K562 (cell line): ENCODE data around the gene THOC1. TPM values are rescaled to one million over a fixed set of nuclear protein-coding genes. Genes with fewer than 3 reads are reported as not detected.

ENCODE experiments used
- ATAC-seq: fragments of 200-7000 bp; cut with Tn5 transposase; 3 replicates; pipeline ENCODE4 v1.9.1; 2020; ENCODE audit warnings: moderate library complexity
- BruUV-seq: library from RNA; stranded (reverse); fragments of 400-500 nt; replicated peaks from 2 replicates; lab custom pipeline; 2021; lab: Mats Ljungman, UMichigan
- CTCF ChIA-PET: fragments of 300-600 bp; formaldehyde crosslinking; extraction: SDS; loops from one replicate; lab custom pipeline; 2021; ENCODE audit warnings: low intra/inter-chr PET ratio; lab: Yijun Ruan, JAX
- POLR2A ChIA-PET: fragments of 300-600, 350-650 bp; sonication (Branson Sonifier 250); formaldehyde crosslinking; extraction: SDS; loops from one replicate; lab custom pipeline; 2021; ENCODE audit warnings: antibody characterized with exemption, inconsistent platforms; lab: Yijun Ruan, JAX
- DNase-seq, 4 experiments: peaks; one replicate each; pipeline versions ENCODE4 v3.0.0 to v3.0.0-alpha.2; 2011 to 2018; ENCODE audit warnings: low spot score in 3 of 4, mixed read lengths in 3 of 4; ENCODE audit errors: extremely low read depth in 1 of 4
- FAIRE-seq: peaks from 2 replicates; lab custom pipeline; 2011; peaks lifted over from hg19 to GRCh38; lab: Jason Lieb, UNC
- H2AFZ ChIP-seq: 2 replicates; pipeline ENCODE4 v1.6.0; 2011; ENCODE audit warnings: low read depth, low read length, control low read depth, inconsistent platforms
- H3K27ac ChIP-seq: fragments of 200-600 bp; 3 replicates; pipeline ENCODE4 v1.8.0; 2011; ENCODE audit warnings: low read depth, mild to moderate bottlenecking, control low read depth, inconsistent platforms, low read length, moderate library complexity, mixed read lengths; ENCODE audit errors: extremely low read depth
- H3K27me3 ChIP-seq, 2 experiments: fragments of 300-600 bp in 1 of 2; 2 replicates in 1 of 2; 3 replicates in 1 of 2; pipeline versions ENCODE4 v1.6.0 to v1.8.0; 2011; ENCODE audit warnings: inconsistent platforms in 2 of 2, low read length in 2 of 2, mild to moderate bottlenecking in 1 of 2, mixed read lengths in 1 of 2, moderate library complexity in 1 of 2; ENCODE audit not compliant: control insufficient read depth in 2 of 2, insufficient read depth in 2 of 2
- H3K36me3 ChIP-seq: fragments of 300-600 bp; 3 replicates; pipeline ENCODE4 v1.8.0; 2011; ENCODE audit warnings: mild to moderate bottlenecking, low read length, inconsistent platforms; ENCODE audit not compliant: control insufficient read depth, insufficient read depth
- H3K4me1 ChIP-seq, 2 experiments: fragments of 200-600 bp in 1 of 2; replicated peaks in 1 of 2; 2 replicates in 1 of 2; 3 replicates in 1 of 2; pipeline versions ENCODE4 v1.5.1 to v1.8.0; 2011; ENCODE audit warnings: inconsistent platforms in 2 of 2, low read length in 2 of 2, mild to moderate bottlenecking in 1 of 2, mixed read lengths in 1 of 2, moderate library complexity in 1 of 2; ENCODE audit not compliant: control insufficient read depth in 2 of 2, insufficient read depth in 2 of 2
- H3K4me2 ChIP-seq: 2 replicates; pipeline ENCODE4 v1.6.1; 2011; ENCODE audit warnings: low read length, control low read depth, inconsistent platforms, mixed read lengths; ENCODE audit not compliant: insufficient read depth
- H3K4me3 ChIP-seq: fragments of 200-600 bp; sonication (generic), shearing (Covaris generic); 2 replicates; pipeline ENCODE4 v1.5.1; 2016; ENCODE audit warnings: control low read depth, inconsistent platforms
- H3K79me2 ChIP-seq: fragments of 200-600 bp; 3 replicates; pipeline ENCODE4 v1.8.0; 2011; ENCODE audit warnings: low read length, inconsistent platforms; ENCODE audit not compliant: control insufficient read depth, insufficient read depth
- H3K9ac ChIP-seq, 2 experiments: 2 replicates each; pipeline versions ENCODE4 v1.6.0 to v1.6.1; 2011; ENCODE audit warnings: low read depth in 2 of 2, low read length in 2 of 2, control low read depth in 1 of 2, inconsistent platforms in 1 of 2, mild to moderate bottlenecking in 1 of 2, mixed read lengths in 1 of 2; ENCODE audit not compliant: insufficient read depth in 1 of 2
- H3K9me1 ChIP-seq: one replicate; pipeline ENCODE4 v1.6.0; 2011; ENCODE audit warnings: inconsistent platforms, mild to moderate bottlenecking, low read length, moderate library complexity; ENCODE audit not compliant: control insufficient read depth, insufficient read depth
- H3K9me3 ChIP-seq: replicated peaks from 2 replicates; pipeline ENCODE4 v1.5.1; 2011; ENCODE audit warnings: low read depth, low read length, inconsistent platforms; ENCODE audit not compliant: control insufficient read depth, insufficient read depth
- H4K20me1 ChIP-seq: replicated peaks from 2 replicates; pipeline ENCODE4 v1.6.1; 2011; ENCODE audit warnings: low read length, inconsistent platforms, mixed read lengths; ENCODE audit not compliant: control insufficient read depth, insufficient read depth
- ELK3 ChIP-seq: fragments of 450-650 bp; formaldehyde crosslinking; IDR thresholded peaks from 2 replicates; pipeline ENCODE4 v1.4.0; 2020; ENCODE audit warnings: mild to moderate bottlenecking
- KDM4B ChIP-seq, 2 experiments: fragments of 450-650 bp in 1 of 2; sonication (generic) in 1 of 2; IDR thresholded peaks; 2 replicates each; pipeline ENCODE4 v1.6.1; 2016 to 2017; ENCODE audit warnings: borderline replicate concordance in 2 of 2, antibody characterized with exemption in 1 of 2, low read depth in 1 of 2, mild to moderate bottlenecking in 1 of 2
- MXD1 ChIP-seq: fragments of 250-450 bp; sonication (Bioruptor Pico); IDR thresholded peaks from 2 replicates; pipeline ENCODE4 v1.8.0; 2021; ENCODE audit warnings: borderline replicate concordance, mild to moderate bottlenecking, moderate library complexity; ENCODE audit not compliant: poor library complexity, severe bottlenecking
- NFIC ChIP-seq: fragments of 450-650 bp; IDR thresholded peaks from 2 replicates; pipeline ENCODE4 v1.6.1; 2017; ENCODE audit warnings: mild to moderate bottlenecking, inconsistent platforms
- POLR2G ChIP-seq: fragments of 200-400 bp; formaldehyde crosslinking; IDR thresholded peaks from 2 replicates; pipeline ENCODE4 v1.6.1; 2017; ENCODE audit warnings: low read depth, mild to moderate bottlenecking, antibody characterized with exemption, low read length, moderate library complexity
- SPI1 ChIP-seq: IDR thresholded peaks from 2 replicates; pipeline ENCODE4 v1.6.1; 2011; ENCODE audit warnings: low read depth, low read length, control low read depth, borderline replicate concordance
- TCF15 ChIP-seq: fragments of 250-450 bp; sonication (Bioruptor Pico); IDR thresholded peaks from 2 replicates; pipeline ENCODE4 v1.8.0; 2022; ENCODE audit warnings: moderate library complexity, mild to moderate bottlenecking, inconsistent platforms
- TEAD1 ChIP-seq, 2 experiments: fragments of 450-650 bp in 1 of 2; sonication (generic) in 1 of 2; formaldehyde crosslinking; IDR thresholded peaks; 2 replicates each; pipeline versions ENCODE4 v1.4.0 to v1.8.0; 2020 to 2022; ENCODE audit warnings: mild to moderate bottlenecking in 2 of 2, missing genetic modification reagents in 1 of 2
- THRB ChIP-seq: fragments of 450-650 bp; formaldehyde crosslinking; conservative IDR thresholded peaks from 2 replicates; pipeline ENCODE4 v1.4.0; 2022; ENCODE audit warnings: mild to moderate bottlenecking, missing genetic modification characterization
- TRIM24 ChIP-seq, 2 experiments: fragments of 450-650 bp; IDR thresholded peaks; 2 replicates each; pipeline ENCODE4 v1.6.1; 2016
- ZBTB9 ChIP-seq: fragments of 450-650 bp; formaldehyde crosslinking; IDR thresholded peaks from 2 replicates; pipeline ENCODE4 v1.4.0; 2020; ENCODE audit warnings: mild to moderate bottlenecking, moderate library complexity
- WGBS: fragments of 100-300 bp; shearing (Covaris generic); methylation state at CpG from one replicate; pipeline ENCODE4 v1.1.6; 2016; ENCODE audit warnings: low coverage, mixed read lengths; ENCODE audit not compliant: insufficient coverage; ENCODE audit errors: missing lambda C conversion rate; 5-methylcytosine and 5-hydroxymethylcytosine counted together
- in situ Hi-C: fragments of 300-500 bp; cut with MboI; formaldehyde crosslinking; loops from 4 replicates; pipeline ENCODE4 v1.15.0; 2018; ENCODE audit warnings: inconsistent platforms, mixed read lengths
- intact Hi-C: fragments of 100-400 bp; cut with micrococcal nuclease; formaldehyde crosslinking; loops from 2 replicates; pipeline ENCODE4 v1.14.2; 2022
- polyA plus RNA-seq, 8 experiments: library from polyadenylated mRNA; depleted of rRNA in 4 of 8; stranded (reverse) in 5 of 8; unstranded in 3 of 8; fragments of >200 nt; fragmentation: Nextera tagmentation in 2 of 8; fragmentation: Illumina TruSeq in 1 of 8; extraction: Ambion mirVana in 2 of 8; extraction: Trizol in 1 of 8; gene quantifications; 2 replicates each; pipeline versions ENCODE4 v1.2.1 to v1.2.3, GENCODE V29; 2011 to 2014; ENCODE audit warnings: inconsistent platforms in 1 of 8, missing spikeins in 1 of 8
- total RNA-seq, 7 experiments: library from RNA; depleted of rRNA in 6 of 7; stranded (reverse); fragments of >200 nt in 6 of 7; fragmentation: Illumina TruSeq in 2 of 7; extraction: Trizol in 2 of 7; gene quantifications; 2 replicates each; pipeline versions ENCODE4 v1.2.1 to v1.2.3, GENCODE V29; 2011 to 2021; ENCODE audit warnings: low replicate concordance in 1 of 7

Gene THOC1
- total and polyA plus RNA-seq, 9 of the 15 experiments (the other 6 are each of a cell fraction or from before 2014, with no cell fraction given), result 71.1 to 143 (median 107) TPM

GRCh38 chr18:189254-189653 lies 78.6 kb downstream of the THOC1 start (continued):
- TF ChIP-seq MXD1 (no peak), THRB (no peak), ELK3 (CRISPR knock-in tag) (no peak), TCF15 (CRISPR knock-in tag) (no peak)

- TF ChIP-seq TEAD1 (CRISPR knock-in tag; IDR thresholded peaks at IDR 0.05) (no peak), TRIM24 (IDR thresholded peaks at IDR 0.05) (no peak), SPI1 (no peak), KDM4B (IDR thresholded peaks at IDR 0.05; ENCODE audit: borderline replicate concordance in 2 of 2, low read depth in 1 of 2) (no peak), POLR2G (no peak), ZBTB9 (CRISPR knock-in tag) (no peak), NFIC (peak; percentile 90)
- ATAC-seq, result peak; percentile 59; the same call in 2 of the 3 replicates
- Histone ChIP-seq H3K9me1 (no peaks in the 10 kb centered on the region), H3K4me3 (no peak overlapping the region), H3K36me3 (peaks cover 79% of the 10 kb centered on the region), H3K9me3 (no peaks in the 10 kb centered on the region), H3K4me2 (no peak overlapping the region), H3K9ac (no peak overlapping the region), H3K4me1 (no peaks in the 10 kb centered on the region; a peak in 1 of 5 replicates), H3K27ac (no peak overlapping the region), H2AFZ (no peak overlapping the region), H3K79me2 (peaks cover 69% of the 10 kb centered on the region), H4K20me1 (no peaks in the 10 kb centered on the region), H3K27me3 (no peaks in the 10 kb centered on the region)
- DNase-seq, result peak; percentile 31 to 54 (median 38)
- no TSS peak for BruUV-seq
- intact Hi-C loops, result no loop called here
- FAIRE-seq, result no peak
- ChIA-PET CTCF (no interaction called here), POLR2A (interaction anchor here (0.8 to 2.9 kb wide), 4 partner anchors 9 to 36 kb away, joined by 3 to 7 read pairs (median 4); no protein-coding TSS in a partner anchor)
- 100% methylated on average over 1 of the region's 1 CpG for WGBS
- in situ Hi-C loops, result no loop called here
These were observed 84.1 kb downstream of the THOC1 start for GRCh38 chr18:183769-184168.
